HG02763 (cell line): ENCODE measurements around the gene CHFR.
"Not testable (repeated sequence)": the region's sequence is repeated elsewhere in the genome, so short reads cannot be mapped to it uniquely, and the experiment has no call there.

Experiments used
- ATAC-seq: cut with Tn5 transposase; IDR thresholded peaks from one replicate; pipeline ENCODE4 v1.9.1; 2021; ENCODE audit warnings: mild to moderate bottlenecking, moderate library complexity; ENCODE audit not compliant: unreplicated experiment

The CHFR gene

DNA sequence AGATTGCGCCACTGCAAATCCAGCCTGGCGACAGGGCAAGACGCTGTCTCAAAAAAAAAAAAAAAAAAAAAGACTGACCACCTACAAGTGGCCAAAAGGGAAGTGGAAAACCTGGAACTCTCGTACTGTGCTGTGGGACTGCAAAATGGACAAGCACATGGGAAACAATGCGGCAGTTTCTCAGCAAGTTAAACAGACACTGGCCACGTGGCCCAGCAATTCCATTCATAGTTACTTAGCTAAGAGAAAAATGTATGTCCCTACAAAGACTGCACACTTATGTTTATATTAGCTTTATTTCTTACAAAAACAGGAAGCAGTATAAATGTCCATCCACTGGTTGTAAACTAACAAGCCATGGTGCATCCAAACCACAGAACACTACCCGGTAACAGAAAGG lies 5.6 kb downstream of the CHFR start:
- no peak for ATAC-seq

DNA sequence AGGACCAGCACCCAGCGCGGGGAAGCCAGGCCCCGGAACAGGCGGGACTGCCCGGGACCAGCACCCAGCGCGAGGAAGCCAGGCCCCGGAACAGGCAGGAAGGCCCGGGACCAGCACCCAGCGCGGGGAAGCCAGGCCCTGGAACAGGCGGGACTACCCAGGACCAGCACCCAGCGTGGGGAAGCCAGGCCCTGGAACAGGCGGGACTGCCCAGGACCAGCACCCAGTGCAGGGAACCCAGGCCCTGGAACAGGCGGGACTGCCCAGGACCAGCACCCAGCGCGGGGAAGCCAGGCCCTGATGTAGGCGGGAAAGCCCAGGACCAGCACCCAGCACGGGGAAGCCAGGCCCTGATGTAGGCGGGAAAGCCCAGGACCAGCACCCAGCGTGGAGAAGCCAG lies 12.8 kb downstream of the CHFR start:
- ATAC-seq = not testable (repeated sequence)

DNA sequence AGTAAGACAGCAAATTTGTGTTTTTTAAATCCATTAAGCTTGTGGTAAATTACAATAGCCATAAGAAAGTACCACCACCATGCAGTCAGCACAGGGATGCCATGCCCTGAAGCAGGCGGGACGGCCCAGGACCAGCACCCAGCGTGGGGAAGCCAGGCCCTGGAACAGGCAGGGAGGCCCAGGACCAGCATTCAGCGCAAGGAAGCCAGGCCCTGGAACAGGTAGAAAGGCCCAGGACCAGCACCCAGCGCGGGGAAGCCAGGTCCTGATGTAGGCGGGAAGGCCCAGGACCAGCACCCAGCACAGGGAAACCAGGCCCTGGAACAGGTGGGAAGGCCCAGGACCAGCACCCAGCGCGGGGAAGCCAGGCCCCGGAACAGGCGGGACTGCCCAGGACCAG lies 13.2 kb downstream of the CHFR start:
- ATAC-seq = no peak

DNA sequence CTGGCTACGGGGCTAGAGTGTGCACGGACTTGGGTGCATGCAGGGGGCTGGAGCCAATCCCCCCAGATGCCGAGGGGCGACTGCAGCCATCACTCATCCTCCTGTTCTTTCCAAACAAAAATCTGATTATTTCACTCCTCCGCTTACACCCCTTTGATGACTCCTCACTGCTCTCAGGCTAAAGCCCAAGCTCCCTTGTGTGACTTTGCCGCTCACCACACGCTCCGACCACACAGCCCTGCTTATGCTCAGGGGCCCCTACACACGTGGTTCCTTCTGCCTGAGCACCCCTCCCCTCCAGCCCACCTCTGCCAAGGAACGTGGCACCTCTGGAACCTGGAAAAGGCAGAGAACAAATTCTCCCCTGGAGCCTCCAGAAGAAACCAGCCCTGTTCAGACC lies 13.7 kb downstream of the CHFR start:
- ATAC-seq = no peak

DNA sequence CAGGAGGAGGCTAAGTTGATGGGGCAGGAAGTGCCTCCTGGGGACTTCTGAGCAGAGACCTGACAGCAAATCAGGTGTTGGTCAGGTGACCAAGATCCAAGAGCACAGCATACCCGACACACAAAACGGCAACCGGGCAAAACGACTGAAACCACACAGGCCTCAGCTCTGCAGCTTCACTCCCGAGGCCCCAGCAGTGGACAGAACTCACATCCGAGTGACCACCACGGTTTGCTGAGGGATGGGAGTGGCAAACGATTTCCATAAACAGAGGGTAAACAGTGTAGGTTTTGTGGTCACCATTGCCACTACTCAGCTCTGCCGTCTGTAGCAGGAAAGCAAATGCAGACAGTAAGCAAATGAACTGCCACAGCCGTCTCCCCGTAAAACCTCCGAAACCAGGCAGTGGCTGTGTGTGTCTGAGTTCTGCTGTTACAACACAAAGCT lies 14.4 kb downstream of the CHFR start:
- no peak for ATAC-seq

DNA sequence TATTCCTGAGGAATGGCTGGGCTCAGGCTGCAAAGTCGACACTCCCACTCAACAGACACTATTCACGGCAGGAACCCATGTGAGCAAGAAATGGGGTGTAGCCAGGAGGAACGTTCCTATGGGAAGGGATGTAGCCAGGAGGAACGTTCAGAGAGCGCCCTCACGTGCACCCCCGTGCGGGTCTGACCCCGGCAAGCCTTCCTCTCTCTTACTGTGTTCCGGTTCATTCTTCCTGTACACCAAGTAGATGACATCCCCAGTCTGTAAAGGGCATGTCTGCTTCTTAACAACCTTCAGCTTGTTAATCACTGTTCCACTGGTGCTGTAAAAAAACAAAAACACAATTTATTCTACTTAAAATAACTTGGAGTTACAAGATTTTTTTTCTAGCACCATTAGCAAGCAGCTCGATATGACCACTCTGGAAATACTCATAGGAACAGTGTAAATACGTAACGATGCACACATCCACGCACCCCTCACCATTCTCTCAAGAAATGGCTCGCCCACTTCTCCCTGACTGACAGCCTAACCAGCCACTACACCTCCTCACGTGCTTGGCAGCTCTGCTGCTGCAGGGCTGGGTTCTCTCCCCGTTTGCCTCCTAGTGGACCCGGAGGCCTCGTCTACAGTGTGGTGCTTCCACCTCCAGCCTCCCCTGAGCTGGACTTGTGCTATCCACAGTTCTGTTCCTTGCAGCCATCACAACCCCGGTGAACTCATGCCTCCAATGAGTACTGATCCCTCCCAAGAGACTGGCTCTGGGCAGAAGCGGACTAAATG lies 15.1 kb downstream of the CHFR start:
- ATAC-seq = no peak

DNA sequence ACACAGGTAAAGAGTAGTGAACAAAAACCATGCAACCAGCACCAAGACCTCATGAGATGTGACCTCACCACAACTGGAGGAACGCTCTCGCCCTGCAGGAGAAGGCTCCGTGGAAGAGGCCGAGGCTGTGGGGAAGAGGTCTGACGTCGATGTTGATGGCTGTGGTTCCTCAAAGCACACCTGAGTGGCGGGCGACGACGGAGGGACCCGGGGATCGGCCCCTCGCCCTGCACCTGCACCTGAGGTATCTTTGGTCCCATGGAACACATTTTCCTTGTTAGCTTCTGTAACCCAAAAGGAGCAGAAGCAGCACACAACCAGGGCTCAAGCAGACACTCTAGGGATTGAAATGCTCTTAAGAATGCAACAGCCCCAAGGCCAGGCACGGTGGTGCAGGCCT lies 17.9 kb downstream of the CHFR start:
- ATAC-seq = no peak

DNA sequence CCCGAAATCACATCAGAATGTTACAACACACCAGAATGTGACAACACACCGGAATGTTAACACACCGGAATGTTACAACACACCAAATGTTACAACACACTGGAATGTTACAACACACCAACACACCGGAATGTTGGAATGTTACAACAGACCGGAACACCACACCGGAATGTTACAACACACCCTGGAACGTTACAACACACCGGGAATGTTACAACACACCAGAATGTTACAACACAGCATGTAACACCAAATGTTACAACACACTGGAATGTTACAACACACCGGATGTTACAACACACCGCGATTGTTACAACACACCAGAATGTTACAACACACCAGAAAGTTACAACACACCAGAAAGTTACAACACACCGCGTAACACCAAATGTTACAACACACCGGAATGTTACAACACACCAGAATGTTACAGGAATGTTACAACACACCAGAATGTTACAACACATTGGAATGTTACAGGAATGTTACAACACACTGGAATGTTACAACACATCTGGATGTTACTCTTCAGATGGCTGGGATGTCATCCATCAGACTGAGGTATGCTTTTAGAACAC lies 21.1 kb downstream of the CHFR start:
- ATAC-seq = no peak

DNA sequence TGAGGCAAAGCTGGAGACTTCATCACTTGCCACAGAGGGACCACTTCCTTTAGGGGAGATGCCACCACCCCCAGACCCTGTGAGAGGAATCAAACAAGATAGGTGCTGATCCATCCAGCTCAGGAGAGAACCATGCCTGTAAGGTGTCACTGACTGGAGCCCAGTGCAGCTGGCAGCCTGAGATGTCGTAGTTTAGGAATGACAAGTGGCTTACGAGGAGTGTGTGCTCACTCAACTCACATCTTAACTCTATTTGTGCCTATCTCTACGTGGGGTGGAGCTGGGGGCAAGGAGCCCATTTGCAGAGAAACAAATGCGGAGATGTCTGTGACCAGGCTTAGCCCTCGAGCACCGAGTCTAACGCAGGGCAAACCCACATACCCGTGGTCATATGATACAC lies 25.8 kb downstream of the CHFR start:
- no peak for ATAC-seq

DNA sequence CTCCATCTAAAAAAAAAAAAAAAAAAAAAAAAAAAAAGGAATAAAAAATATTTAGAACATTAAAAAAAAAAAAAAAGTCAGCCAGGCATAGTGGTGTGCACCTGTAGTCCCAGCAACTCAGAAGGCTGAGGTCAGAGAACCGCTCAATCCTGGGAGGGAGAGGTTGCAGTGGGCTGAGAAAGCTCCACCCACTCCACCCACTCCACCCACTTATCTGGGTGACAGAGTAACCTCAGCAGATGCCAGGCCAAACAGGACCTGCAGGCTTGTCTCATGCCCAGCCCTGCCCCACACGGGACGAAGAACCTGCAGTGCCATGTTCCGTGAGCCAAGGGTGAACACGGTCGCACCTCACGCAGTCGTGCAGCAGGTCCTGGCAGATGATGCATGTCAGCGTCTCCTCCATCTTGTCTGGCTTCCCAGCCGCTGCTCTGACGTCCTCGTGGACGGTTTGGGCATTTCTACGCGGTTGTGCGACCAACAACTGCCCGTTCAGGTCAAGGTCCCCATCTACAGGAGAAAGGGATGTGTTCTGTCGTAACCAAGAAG lies 28.6 kb downstream of the CHFR start:
- ATAC-seq = no peak

DNA sequence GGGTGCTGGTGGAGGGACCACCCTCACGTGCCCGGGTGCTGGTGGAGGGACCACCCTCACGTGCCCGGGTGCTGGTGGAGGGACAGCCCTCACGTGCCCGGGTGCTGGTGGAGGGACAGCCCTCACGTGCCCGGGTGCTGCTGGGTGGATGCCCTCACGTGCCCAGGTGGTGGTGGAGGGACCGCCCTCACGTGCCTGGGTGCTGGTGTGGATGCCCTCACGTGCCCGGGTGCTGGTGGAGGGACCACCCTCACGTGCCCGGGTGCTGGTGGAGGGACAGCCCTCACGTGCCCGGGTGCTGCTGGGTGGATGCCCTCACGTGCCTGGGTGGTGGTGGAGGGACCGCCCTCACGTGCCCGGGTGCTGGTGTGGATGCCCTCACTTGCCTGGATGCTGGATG lies 30.4 kb downstream of the CHFR start:
- not testable (repeated sequence) for ATAC-seq

DNA sequence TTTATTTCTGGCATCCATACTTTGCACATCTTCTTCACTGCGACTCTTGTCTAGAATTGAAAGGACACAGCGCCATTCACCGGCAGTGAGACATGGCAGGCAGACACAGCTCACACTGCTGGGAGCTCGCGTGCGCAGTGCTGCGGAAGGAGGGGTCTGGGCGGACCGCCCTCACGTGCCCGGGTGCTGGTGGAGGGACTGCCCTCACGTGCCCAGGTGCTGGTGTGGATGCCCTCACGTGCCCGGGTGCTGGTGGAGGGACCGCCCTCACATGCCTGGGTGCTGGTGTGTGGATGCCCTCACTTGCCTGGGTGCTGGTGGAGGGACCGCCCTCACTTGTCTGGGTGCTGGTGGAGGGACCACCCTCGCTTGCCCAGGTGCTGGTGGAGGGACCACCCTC lies 30.8 kb downstream of the CHFR start:
- ATAC-seq = no peak

DNA sequence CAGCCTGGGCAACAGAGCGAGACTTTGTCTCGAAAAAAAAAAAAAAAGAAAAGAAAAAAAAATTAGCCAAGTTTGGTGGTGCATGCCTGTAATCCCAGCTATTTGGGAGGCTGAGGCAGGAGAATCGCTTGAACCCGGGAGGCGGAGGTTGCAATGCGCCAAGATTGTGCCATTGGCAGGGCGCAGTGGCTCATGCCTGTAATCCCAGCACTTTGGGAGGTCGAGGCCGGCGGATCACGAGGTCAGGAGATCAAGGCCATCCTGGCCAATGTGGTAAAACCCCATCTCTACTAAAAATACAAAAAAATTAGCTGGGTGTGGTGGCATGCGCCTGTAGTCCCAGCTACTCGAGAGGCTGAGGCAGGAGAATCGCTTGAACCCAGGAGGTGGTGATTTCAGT lies 32.2 kb downstream of the CHFR start:
- ATAC-seq = not testable (repeated sequence)

DNA sequence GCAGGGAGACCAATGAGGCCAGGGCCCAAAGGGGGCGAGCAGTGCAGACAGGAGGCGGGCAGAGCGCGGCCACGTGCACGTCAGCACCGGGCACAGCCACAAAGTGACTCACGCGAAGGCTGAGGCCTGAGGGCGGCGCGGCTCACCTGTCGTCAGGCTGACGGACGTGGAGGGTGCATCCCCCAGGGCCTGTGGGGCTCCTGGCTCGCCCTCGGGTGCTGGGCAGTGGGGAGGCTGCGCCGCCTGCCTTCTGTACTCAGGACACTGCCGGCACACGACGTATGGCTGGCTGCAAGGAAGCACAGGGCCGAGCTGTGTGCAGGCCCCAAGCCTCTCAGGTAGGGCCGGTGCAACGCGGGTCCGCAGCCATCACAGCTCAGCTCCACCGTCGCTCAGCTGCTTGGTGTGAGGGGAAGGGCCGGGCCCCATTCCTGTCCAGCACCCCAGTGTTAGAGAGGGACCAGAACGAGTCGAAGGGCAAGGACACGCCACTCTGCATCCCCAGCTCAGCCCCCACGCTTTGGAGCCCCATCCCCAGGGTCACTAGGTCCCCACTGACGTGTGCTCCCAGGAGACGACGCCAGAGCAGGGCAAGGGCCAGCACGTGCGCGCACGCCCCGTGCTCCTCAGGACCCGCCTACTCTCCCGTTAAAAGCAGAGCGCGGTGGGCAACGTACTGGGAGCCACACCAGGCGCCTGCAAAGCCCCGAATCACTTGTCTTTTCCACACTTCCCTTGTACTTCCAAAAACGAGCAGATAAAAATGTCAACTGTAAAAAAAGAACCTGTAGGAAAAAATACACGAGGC lies 33.9 kb downstream of the CHFR start:
- ATAC-seq = no peak

DNA sequence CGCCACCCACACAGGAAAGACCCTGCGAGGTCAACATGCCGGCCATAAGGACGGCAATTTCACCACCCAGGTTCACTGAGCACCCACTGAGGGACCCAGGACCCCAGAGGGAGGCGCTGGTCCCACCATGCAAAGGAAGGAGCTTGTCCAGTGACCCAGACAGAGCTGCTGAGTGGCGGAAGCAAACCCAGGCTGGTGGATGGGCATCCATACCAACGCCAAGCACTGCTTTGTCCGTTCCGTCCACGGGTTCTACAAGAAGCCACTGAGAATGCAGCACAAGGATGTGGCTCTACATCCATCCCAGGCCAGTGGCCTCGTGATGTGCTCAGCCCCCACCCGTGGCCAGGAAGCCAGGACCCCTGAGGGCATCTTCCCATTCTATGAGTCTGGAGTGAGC lies 34.9 kb downstream of the CHFR start:
- no peak for ATAC-seq

DNA sequence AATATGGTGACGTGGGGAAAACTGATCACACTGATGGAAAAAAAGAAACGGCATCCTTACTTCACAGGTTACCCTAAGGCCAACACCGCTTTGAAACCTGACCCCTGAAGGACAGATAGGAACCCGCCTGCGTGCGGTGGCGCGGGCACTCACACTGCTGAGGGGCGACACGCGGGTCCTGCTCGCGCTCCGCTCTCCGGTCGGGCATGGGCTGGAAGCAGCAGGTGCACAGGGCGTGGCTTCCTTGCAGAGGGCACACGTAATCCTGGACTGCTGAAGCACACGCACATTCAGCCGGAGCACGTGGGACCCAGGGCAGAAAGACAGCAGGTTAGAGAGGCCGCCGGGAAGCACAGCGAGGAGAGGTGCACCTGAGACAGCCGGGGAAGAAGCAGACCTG lies 35.9 kb downstream of the CHFR start:
- no peak for ATAC-seq

DNA sequence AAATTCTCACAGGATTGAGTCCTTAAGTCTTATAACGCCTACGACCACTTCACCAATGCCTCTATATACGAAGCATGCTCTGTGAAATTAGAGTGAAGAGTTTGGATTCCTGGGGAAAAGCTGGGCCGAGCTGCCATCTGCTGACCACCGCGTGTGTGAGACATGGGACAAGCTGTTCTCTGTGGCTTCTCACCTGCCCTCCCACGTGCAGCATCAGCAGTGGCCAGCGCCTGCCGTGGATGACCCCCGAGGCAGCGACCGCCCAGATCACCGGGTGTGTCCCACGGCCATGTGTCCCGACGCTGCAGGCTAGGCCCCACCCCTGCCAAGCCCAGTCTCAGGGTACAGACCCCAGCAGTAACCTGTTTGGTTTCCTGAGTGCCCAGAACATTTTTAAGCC lies 37.1 kb downstream of the CHFR start:
- no peak for ATAC-seq

DNA sequence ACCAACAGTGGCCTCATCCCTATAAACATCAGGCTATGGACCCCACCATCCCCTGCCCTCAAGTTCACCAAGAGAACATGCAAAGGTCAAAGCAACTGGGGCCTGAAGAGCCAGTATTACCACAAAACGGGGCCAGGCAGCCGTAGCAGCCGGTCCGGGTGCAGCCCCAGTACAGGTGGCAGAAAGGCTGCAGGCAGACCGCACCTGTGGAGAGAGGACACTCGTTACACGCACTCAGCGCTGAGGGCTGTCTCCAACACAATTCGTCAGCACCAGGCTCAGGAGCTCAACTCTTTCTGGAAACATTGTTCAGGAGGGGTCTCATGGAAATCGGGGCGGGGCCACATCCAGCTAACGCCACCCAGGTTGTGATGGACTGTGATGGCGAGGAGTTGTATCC lies 38.9 kb downstream of the CHFR start:
- no peak for ATAC-seq

DNA sequence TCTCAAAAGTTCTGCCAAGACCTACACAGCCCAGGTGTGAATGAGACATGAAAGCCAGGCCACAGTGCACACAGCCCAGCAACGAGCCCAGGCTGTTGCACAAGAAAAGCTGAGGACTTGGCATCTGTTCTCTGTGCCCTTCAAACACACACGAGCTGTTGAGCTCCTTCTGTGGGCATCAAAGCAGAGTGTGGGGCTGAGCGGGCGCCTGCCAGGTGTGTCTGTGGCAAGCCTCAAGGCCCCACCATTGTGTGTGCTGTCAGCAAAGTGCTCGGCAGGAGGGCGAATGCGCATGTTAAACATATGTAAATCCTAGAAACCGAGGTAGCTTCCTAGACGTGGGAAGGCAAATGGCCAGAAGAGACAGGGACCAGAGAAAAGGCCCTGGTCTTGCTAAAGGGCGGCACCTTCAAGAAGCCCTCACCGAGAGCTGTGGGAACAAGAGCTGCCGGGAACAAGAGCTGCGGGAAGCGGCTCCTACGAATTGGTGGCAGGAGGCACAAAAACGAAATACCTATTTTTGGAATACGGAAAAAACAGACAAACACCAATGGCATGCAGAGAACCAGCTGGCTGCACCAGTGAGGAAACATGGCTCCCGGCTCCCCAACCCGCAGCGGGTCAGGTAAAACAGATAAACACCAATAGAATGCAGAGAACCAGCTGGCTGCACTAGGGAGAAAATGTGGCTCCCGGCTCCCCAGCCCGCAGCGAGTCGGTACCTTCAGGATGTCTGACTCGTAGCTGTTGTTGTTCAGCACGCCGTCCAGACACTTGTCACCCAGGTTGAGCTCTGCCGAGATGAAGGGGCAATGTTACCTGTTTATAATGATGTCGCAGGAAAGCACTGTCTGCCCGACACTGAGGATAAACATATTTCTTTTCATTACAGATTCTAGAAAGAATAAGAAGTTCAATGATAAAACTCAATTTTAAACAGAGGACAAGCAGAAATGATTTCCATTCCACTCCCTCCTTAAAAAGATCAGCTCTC lies 39.7 kb downstream of the CHFR start:
- no peak for ATAC-seq

DNA sequence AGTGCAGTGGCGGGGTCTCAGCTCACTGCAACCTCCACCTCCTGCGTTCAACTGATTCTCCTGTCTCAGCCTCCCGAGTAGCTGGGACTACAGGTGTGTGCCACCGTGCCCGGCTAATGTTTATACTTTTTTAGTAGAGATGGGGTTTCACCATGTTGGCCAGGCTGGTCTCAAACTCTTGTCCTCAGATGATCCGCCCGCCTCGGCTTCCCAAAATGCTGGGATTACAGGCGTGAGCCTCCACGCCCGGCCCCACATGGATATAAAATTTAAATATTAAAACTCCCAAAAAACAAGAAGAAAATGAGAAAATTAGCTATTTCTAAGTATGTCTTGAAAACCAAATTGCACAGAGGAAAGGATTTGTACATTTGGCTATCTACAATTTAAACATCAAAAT lies 42.7 kb downstream of the CHFR start:
- not testable (repeated sequence) for ATAC-seq
